ENCODE measurements around the gene LSM2.

Gene LSM2

DNA sequence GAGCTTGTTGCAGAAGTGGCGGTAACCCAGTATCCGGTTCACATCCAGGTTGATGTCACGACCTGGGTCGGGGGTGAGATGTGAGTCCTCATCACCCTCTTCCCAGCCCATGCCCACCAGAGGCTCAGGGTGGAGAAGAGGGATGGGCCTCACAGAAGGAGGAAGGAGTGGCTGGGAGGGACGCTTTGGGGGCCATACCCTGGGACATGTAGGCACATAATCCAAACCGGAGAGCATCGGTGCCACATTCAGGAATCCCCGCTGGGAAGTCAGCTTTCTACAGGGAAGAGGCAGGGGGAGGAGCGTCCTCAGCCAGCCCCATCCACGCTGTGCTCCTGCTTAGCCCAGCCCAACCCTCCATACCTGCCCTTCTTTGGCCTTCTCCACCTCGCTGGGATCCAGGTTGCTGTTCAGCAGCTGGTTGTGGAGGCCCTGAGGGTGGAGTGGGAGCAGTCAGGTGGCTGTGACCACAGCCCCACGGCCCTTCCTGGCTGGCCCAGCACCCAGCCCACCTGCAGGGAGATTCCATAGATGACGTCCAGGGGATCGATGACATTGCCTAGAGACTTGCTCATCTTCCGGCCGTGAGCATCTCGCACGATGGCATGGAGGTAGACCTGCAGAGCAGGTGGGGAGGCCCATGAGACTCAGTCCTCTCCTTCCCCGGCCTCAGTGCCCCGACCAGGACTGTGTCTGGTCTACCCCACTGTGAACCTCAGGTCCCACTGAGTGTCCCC lies 26.1 kb downstream of the LSM2 start:
- TF ChIP-seq, protein P1, sequence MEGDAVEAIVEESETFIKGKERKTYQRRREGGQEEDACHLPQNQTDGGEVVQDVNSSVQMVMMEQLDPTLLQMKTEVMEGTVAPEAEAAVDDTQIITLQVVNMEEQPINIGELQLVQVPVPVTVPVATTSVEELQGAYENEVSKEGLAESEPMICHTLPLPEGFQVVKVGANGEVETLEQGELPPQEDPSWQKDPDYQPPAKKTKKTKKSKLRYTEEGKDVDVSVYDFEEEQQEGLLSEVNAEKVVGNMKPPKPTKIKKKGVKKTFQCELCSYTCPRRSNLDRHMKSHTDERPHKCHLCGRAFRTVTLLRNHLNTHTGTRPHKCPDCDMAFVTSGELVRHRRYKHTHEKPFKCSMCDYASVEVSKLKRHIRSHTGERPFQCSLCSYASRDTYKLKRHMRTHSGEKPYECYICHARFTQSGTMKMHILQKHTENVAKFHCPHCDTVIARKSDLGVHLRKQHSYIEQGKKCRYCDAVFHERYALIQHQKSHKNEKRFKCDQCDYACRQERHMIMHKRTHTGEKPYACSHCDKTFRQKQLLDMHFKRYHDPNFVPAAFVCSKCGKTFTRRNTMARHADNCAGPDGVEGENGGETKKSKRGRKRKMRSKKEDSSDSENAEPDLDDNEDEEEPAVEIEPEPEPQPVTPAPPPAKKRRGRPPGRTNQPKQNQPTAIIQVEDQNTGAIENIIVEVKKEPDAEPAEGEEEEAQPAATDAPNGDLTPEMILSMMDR (conservative IDR thresholded peaks at IDR 0.05; ENCODE audit: low read depth, low read length) = no peak
- H3K4me3 ChIP-seq (ENCODE audit: low read depth, low read length) = no peak overlapping the region
- no peak for DNase-seq (ENCODE audit: low read depth)

DNA sequence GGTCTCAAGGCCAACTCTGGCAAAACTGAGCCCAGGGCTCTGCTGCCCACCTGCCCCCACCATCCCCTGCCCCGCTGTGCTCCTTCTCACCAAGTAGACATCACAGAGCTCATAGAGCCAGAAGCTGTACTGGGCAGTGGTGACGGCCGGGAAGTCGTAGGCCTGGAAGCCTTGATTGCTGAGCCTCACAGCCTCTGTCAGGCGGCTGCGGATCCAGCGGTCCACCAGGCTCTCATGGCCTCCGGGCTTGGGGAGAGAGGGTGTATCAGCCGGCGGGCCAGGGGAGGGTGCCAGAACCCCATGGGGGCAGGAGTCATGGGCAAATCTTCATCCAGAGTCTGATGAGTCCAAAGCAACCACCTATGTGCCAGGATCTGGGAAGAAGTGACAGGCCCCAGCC lies 26.9 kb downstream of the LSM2 start:
- no peak for DNase-seq (ENCODE audit: low read depth)
- no peak overlapping the region for H3K4me3 ChIP-seq (ENCODE audit: low read depth, low read length)
- TF ChIP-seq, protein P1 (conservative IDR thresholded peaks at IDR 0.05; ENCODE audit: low read depth, low read length) = no peak

DNA sequence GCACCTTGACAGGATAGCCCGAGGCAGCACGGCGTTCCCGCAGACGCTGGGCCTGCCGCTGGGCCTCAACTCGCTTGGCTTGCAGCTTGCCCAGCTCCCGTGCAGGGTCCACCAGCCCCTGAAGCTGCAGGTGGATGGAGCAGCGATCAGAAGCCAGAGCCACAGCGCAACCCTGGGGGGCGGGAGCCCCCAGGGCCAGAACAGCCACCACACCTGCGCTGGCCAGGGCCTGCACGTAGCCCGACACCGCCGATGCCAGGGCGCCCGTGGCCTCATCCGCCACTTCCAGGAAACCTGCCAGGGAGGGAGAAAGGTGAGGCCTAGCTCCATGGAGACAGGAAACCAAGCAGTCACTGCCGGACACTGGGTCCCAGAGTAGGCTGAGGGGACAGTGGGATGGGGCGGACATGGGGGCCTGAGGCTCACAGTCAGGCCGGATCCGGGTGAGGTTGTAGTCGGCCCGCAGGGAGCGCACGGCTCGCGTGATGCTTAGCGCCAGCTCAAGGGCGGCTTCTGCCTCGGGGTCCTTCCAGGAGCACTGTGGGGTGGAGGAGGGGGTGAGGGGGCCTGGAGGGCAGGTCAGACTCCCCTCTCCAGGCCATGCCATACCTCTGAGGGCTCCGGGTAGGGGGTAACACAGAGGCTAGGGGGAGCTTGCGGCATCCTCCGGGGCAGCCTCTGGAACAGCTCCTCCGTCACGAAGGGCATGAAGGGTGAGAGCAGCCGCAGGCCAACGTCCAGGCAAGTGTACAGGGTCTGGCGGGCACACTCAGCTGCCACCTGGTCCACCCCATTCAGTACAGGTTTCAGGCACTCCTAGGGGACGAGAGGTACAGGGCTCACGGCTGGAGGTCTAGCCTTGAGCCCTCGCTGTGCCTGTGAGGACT lies 27.5 kb downstream of the LSM2 start:
- TF ChIP-seq, protein P1 (conservative IDR thresholded peaks at IDR 0.05; ENCODE audit: low read depth, low read length) = no peak
- no peak overlapping the region for H3K4me3 ChIP-seq (ENCODE audit: low read depth, low read length)
- no peak for DNase-seq (ENCODE audit: low read depth)

DNA sequence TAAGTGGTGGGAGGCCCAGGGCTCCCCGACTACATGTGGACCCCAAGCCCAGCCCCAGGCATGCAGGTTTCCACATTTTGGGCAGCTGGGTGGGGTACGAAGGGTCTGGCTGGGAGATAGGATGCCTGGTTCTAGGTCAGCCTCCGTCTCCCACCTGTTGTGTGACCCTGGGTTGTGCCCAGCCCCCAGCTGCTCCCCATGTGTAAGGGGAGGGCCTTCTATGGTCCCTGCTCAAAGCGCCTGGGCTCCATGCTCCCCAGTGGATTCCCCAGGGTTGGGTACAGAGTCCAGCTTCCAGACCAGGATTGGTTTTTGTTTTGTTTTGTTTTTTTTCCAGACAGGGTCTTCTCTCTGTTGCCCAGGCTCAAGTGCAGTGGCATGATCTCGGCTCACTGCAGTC lies 28.6 kb downstream of the LSM2 start:
- TF ChIP-seq, protein P1 (conservative IDR thresholded peaks at IDR 0.05; ENCODE audit: low read depth, low read length) = no peak
- no peak for DNase-seq (ENCODE audit: low read depth)

DNA sequence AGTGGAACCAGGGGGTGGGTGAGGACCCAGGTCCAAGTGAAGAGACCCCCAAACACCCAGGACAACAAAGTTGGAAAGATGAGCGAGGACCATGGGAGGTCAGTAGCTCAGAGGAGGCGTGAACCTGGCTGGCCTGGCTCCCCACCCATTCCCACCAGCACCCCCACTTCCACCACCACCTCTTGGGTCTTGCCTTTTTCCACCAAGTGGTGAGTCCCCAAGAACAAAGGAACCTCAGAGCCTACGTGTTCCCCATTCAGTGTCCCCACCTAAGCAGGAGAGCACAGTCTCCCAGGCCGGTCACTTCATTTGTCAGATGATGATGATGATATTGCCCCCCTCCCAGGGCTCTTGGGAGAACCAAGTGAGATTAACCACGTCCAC lies 29.1 kb downstream of the LSM2 start:
- H3K4me3 ChIP-seq (ENCODE audit: low read depth, low read length) = no peak overlapping the region
- TF ChIP-seq, protein P1 (conservative IDR thresholded peaks at IDR 0.05; ENCODE audit: low read depth, low read length) = no peak
- no peak for DNase-seq (ENCODE audit: low read depth)

More for the DNA sequence above, 28.6 kb downstream of the LSM2 start:
- no peak overlapping the region for H3K4me3 ChIP-seq (ENCODE audit: low read depth, low read length)

DNA sequence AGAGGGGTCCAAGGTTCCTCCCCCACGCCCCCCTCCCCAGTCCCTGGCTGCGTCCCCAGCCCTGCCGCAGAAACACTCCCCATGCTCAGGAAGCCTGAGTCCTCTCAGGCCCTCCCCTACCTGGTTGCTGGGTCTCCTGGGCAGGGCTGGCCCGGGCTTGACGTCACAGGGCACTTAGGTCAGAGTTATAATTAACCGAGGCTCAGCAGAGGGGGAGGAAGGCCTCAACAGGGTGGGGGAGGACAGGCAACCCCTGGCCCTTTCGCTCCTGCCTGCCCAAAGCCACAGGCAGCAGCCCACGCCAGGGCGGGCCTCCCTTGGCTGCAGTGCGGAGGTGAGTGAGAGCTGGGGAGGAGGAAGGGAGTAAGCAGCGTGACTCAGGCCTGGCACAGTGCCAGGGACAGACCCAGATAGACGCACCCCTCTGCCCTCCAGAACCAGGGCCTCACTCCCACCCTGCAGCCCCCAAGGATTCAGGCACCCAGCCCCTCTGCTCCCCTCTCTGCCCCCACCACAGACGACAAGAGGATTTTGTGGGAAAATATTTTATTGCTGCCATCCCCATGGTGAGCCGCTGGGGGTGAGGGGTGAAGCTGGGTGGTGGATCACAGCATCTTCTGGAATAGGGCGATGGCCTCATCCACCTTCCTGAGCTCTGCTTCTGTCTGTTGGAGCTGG lies 29.6 kb downstream of the LSM2 start, which contains the start of gene VWA7:
VWA7 (minus strand) TSS at position 340 of the 678 bp plus-strand sequence. CDS start 549 bp downstream, outside the sequence.
- TF ChIP-seq, protein P1 (conservative IDR thresholded peaks at IDR 0.05; ENCODE audit: low read depth, low read length) = no peak
- H3K4me3 ChIP-seq (ENCODE audit: low read depth, low read length) = no peak within 1 kb of the TSS

More for the DNA sequence above, 29.6 kb downstream of the LSM2 start, which contains the start of gene VWA7:
- peak; percentile 73 for DNase-seq (ENCODE audit: low read depth)
